HCEC 1CT (cell line): ENCODE measurements around the gene HEPHL1.

Experiments used
- DNase-seq: peaks from one replicate; pipeline ENCODE4 v3.0.0-alpha.2; 2017

HEPHL1 gene

DNA sequence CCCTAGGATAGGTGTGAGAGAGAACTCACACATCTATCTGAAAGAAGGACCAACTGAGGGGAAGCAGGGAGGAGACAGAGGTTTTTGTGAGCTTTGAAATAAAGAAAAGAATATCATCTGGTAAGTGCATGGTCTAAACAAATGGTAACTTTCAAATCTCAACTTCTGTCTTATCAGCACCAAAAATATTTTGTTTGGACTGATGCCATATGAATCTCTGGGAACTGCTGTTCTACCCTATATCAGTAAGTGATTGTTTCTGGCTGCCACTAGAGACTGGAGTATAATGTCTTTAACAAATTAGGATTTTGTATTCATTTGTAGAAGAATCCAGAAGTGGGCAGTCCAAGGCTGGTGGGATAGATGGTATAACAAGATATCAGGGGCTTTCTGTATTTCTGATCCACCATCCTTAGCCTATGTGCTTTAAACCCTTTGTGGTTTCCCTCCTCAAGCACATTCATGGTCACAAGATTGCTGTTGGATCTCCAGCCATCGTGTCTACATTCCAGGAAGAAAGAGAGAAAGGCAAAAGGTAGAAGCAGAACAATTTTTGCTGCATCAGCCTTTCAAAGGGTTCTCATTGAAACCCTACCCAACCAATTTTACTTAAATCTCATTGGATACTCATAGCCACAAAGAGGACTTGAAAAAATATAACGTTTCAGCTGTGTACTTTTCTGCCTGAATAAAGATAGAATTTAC, 4.7 kb downstream of the HEPHL1 start:
- no peak for DNase-seq

DNA sequence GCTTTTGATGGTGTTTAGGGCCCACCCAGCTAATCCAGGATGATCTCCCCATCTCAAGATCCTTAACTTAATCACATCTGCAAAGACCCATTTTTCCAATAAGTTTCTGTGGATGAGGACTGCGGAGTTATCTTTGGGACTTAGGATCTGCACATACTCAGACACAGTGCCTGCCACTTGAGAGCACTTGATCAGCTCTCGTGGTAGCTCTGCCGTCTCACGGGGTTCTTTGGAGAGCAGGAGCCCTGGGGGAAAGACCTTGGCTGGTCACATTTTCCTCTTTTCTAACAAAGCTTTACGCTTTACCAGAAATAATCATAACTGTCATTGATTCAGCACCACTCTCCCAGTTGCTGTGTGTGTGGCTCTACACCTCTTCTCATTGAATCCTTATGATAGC, 6.1 kb downstream of the HEPHL1 start:
- no peak for DNase-seq

DNA sequence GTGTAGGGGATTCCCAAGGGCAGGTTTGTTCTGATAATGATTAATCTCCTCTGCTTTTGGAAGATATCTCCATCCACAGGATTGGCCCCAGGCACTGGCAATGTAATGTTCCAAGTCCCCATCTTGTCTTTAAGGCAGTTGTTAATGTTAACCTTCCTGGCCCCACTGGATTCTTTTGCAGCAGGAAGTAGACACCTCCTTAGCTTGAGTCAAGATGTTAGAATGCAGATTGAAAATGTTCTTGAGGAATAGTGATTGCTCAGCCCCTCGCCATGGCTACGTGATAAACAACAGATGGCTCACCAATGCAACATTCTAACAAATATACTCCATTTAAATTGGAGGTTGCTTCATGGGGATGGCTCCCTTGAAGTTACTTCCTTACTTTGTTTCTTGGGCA, 7.3 kb downstream of the HEPHL1 start:
- DNase-seq: peak; percentile 69

DNA sequence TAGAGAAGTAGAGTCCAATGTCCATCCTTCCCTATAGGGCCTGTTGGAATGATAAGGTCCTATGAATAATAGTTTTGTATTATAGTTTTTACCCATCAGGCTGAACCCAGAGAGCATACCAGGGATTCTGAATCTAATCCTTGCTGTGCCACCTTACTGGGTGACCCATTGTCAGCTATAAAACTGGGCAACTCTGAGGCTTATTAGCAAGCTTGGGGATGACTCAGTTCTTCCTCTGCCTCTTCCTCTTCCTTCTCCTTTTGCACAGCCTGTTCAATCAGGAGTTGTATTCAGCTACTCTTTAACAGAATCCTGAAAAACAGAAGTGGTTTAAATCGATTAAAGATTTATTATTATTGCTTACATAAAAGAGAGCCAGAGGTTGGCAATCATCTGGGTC, 8.9 kb downstream of the HEPHL1 start:
- no peak for DNase-seq

DNA sequence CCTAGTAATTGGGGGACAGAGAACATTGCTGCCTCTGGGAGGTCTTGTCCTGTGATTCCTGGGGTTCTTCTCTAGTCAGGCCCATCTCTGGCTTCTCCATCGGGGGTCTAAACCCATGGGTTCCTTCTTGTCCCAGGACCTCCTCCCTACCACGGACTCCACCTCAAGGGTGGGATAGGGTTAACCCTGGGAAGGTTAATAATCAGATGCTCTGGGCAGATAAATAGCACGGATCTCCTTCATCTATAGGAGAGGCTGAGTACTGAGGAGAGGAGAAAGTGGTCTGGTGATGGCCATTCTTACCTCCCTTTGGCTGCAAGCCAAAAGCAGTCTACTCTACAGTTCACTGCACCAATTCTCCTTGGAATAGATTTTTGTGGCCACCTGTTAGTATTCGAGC, 10.5 kb downstream of the HEPHL1 start:
- DNase-seq: no peak

DNA sequence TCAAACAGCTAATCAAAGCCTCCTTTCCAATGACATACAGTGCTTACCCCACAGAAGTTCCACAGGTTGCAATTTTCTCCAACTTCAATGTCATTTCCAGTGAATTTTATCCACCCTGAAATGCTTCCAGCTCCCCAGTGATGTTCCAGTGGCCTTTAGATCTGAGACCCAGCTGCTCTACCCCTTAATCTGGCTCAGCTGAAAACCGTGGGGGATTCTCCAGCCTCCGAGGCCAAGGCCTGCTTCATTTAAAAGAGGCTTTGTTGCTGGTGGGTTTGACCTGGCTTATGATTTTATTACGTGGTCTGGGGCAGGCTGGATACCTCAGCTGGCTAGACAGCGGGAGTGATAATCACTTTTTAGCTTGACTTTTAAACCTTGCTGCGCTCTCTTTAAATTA, 10.9 kb downstream of the HEPHL1 start:
- no peak for DNase-seq

DNA sequence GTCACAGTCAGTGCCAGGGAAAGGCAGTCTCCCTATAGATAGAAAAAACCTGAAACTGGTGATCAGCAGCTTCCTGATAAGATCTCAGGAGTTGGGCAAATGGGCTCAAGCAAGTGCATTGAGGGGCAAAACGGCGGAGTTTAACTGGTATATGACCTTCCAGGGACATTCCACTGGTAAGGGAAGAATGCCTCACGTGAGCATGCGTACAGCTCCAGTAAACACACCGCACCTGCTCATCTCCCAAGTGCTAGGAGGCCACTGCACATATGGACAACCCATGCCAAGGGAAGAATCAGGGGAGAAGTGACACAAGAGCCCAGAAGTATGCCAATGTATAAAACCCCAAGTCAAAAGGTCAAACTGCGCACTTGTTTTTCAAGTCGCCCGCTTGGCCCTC, 11.6 kb downstream of the HEPHL1 start:
- DNase-seq: no peak

DNA sequence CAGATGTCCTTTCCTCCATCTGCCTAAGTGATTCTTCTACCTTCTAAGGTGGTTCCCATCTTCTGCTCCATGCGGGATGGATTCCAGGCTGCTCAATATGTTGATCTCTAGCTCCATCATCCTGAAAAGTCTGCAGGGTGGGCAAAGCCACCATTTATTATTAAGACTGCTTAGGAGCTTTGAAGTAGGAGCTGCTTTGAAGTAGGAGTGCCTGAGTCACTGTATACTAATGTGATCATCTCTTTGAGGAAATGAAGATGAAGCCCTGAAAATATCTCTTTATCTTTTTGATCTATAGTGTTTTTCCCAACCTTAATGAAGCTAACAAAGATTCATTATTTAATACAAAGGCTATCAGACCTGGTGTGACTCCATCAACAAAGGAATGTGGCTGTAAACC, 13.1 kb downstream of the HEPHL1 start:
- no peak for DNase-seq

DNA sequence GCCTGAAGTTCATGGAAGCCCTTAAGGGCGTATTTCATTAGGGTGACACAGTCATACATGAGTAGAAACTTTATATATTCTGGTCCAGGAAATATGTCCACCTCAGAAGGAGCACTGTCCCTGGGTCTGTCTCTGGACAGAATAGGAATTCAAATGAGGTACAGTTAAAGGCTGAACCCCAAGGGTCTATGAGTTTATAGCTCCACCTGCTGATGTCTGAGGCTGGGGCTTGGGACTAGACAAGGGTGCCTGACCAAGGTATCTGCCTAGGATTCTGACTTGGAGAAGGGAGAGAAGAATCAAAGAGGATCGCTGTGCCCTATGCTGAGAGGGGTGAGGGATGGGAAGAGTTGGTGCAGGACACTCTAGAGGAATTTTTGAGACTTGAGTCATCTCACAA, 14.9 kb downstream of the HEPHL1 start:
- no peak for DNase-seq

DNA sequence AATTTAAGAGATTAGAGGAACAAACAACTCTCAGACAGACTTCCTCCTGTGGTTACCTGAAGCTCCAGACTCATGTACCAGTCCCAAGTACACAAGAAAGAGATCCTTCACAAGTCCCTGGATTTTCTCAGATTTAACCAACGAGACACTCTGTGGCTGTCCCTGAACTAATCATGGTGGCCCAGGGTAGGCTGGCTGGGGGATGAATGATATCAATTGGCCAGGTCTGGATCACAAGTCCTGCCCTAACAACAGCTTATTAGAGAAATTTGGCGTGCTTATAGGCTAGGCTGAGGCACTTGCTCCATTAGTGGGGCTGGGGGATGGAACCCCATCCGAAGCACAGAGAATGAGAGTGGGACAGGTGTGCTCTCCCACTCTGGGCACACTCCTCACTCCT, 22.1 kb downstream of the HEPHL1 start:
- DNase-seq: no peak

DNA sequence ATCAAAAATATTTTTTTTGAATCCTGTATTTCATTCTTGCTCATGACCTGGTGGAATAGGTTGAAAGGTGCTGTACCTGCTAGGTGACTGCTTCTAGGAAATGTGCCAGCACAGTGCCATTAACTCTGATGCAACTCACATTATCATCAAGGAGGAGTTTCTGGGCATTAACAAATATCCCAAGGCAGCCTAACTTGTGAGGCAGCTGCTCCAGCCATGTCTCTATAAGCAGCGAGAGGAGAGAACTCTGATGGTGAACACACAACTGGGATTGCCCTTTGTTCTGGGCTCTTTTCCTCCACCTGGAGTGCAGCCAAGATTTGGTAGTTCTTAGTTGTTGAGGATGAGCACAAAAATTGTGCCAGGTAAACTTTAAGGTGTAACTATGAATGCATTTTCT, 25.6 kb downstream of the HEPHL1 start:
- DNase-seq: no peak

DNA sequence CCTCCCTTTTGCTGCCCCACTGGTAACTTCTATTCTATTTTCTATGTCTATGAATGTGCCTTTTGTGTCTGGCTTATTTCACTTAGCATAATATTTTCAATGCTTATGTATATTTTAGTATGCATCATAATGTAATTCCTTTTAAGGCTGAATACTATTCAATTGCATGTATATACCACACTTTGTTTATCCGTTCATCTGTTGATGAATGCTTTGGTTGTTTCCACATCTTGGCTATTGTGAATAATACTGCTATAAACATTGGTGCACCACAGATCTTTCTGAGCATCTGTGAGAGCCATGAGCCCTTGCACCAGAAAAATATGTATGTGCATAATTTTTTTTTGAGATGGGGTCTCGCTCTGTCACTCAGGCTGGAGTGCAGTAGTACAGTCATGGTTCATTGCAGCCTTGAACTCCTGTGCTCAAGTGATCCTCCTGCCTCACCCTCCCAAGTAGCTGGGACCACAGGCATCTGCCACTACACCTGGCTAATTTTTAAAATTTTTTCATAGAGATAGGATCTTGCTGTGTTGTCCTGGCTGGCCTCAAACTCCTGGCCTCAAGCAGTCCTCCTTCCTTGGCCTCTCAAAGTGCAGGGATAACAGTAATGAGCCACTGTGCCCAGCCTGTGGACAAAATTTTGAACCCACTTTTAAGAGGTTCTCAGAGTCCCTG, 27.0 kb downstream of the HEPHL1 start:
- no peak for DNase-seq

DNA sequence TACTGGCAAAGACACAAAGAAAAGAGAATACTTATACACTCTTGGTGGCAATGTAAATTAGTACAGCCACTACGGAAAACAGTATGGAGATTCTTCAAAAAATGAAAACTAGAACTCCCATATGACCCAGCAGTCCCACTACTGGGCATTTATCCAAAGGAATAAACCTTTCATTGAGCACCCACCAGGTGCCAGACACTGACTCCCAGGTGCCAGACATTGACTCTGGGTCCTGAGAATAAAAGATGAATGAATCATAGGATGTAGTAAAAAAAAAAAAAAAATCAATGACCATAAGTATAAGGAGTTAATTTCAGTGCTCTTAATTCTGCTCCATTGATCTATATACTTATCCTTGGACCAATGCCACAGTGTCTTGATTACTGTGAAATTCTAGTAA, 28.2 kb downstream of the HEPHL1 start:
- DNase-seq: no peak

DNA sequence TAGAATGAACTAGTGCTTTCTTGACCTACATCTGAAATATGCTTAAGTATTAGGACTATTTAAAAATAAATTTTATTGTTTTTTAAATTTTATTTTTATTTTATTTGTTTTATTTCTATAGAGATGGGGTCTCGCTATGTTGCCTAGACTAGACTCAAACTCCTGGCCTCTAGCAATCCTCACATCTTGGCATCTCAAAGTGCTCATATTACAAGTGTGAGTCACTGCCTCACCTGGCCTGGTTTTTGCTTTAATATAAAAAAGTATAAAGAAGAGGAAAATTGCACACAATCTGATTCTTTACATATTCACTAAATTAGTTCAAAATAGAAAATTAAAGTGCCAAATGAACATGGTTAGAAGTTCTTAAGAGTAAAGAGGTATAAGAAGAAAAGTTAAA, 37.5 kb downstream of the HEPHL1 start:
- no peak for DNase-seq

DNA sequence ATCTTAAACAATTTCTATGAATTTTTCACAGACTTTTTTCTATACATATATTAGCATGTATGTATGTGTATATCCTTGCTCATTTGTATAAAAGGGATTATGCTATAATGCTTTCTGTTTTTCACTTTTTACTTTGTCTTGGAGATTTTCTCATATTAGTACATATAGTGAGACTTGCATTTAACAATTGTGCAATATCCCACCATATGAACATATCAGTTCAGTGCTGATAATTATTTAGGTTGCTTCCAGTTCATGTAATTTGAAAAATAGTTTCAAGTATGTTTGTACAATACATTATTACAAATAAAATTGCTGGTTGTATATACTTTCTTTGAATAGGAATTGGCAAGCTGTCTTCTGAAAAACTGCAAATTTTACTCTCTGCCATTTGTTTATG, 37.9 kb downstream of the HEPHL1 start:
- DNase-seq: no peak

DNA sequence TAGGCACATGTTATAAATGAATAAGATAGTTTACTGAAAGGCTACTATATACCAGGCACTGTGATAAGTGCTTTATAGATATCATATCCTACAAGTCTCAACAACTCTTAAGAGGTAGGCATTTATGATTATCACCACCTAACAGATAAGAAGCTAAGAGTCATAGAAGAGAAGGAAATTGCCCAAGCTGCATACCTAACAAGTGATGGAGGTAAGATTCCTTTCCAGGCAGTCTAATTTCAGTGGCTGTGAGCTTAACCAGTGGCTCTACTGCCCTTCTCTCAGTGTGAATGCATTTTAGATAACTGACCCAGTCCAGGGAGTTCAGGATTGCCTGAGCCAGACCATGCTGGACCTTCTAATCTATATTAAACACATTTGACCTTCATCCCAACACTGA, 39.2 kb downstream of the HEPHL1 start:
- DNase-seq: no peak

DNA sequence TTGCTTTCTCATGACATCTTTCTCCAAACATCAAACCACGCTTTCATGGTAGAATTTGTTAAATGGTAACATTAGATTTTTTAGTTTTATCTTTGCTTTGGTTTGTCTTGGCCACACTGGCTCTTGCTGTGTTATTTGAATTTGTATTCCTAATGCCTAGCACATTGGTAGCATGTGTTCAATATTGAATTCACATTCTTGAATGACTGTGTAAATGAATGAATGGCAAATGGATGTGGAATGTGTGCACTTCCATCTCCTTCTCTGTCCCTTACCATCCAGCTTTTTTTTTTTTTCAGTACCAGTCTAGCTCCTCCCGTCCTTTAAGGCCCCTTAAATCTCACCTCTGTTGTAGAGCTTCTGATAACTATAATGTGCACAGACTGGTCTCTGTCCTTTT, 41.2 kb downstream of the HEPHL1 start:
- DNase-seq: no peak

DNA sequence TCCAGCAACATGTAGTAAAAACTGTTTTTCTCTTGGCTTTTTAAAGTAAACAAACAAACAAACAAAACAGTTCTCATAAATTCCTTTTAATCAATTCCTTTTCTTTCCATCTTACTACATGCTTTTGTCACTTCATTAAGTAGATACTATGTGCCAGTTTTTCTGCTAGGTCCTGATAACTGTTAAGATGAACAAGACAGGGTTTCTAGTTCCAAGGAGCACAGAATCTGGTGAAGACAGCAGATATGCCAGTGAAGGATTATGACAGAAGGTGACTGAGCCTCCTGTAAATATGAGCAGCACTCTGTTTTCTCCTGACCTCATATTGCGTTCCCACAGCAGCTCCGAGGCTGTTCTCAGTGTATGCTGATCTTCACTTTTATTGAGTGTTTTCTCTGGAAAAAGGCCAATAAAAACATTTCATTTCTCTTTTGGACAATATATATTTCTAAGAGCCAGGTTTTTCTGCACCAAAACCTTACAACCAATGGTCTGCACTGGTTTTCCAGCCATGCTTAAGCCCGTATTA, 45.8 kb downstream of the HEPHL1 start:
- DNase-seq: no peak

DNA sequence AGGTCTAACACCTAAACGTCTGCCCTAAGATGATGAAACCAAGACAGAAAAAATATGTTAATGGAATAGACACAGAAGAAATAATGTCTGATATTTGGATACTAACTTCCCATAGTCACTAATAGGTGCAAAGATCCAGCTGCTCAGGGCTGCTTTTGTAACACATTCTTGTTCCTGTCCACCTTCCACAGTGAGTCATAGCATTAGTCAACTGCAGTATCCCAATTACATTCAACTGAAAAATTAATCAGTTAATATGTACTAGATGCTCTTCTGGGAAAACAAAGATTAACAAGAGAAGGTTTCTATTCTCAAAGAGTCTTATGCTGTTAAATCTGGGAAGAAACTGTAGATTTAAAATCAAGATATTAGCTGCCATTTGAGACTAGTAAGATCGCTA, 47.6 kb downstream of the HEPHL1 start:
- DNase-seq: no peak

DNA sequence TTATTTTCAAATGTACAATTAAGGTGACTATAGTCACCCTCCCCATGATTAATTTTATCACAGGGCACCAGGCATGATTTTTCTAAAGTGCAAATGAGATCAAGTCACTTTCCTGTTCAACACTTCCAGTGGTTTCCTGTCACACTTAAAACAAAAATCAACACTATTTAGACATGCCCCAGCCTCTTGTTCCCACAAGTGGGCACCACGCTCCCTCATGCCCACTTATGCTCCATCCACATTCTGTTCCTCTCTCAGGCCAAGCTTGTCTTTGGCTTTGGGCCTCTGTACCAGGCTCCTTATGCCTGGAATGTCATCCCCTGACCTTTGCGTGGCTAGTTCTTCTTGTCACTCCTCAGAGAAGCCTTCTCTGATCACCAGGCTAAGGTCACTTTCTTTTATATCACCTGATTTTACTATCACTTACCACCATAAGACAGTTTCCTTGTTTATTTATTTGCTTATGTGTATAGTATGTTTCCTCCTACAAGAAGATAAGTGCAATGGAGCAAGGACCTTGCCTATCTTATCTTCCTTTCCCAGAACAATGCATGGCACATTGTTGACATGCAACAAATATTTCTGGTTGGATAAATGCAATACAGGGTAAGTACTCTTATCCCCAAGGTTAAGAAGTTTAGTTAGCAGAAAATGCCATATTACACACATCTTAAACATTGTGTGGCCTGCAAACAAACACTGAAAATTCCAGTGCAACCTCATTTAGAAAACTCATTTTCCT, 56.6 kb downstream of the HEPHL1 start:
- no peak for DNase-seq

DNA sequence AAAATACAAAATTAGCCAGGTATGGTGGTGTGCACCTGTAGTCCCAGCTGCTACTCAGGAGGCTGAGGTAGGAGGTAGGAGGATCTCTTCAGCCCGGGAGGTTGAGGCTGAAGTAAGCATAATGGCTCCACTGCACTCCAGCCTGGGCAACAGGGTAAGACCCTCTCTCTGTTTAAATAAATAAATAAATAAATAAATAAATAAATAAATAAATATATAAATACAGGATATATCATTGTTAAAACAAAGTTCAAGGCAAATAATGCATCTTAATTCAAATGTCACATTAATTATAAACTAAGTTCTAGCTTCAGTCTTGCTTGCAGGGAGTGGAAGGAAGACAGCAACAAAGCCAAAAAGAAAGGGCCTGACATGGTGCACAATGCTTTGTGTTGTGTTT, 63.0 kb downstream of the HEPHL1 start:
- DNase-seq: no peak

DNA sequence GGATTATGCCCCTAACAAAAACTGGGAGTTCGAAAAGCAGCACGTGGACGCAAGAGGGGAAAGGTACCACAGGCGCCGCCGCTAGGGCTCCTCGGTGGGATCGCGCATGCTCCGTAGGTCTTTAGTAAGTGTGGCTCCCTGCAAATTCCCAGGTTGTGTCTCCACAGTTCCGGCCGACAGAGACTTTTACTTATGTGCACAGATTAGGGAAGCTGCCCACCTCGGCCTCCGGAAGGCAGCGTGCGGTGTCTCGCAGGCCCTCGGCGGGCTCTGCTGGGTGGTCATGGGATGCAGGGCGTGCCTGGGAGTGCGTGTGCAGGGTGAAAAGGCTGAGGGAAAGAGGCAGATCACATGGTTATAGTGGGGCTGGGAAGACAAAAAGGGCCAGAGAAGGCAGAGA, 67.8 kb downstream of the HEPHL1 start:
- DNase-seq: no peak

DNA sequence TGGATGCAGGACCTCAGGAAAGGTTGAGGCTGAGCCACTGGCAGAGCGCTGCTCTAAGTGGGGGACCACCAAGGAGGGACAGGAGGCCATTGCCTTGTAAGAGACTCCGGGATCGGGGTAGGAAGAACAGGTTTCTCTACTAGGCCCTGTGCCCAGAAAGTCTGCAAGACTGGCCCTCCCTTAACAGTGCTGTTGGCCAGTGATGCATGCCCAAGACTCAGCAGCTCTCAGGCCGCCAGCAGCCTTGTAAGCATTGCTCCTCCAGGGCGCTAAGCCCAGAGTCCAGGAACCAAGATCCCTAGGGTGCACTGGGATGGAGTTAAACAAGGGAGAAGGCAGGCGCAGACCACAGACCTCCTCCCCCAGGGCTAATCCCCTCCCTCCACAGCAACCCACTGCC, 68.2 kb downstream of the HEPHL1 start:
- DNase-seq: no peak

DNA sequence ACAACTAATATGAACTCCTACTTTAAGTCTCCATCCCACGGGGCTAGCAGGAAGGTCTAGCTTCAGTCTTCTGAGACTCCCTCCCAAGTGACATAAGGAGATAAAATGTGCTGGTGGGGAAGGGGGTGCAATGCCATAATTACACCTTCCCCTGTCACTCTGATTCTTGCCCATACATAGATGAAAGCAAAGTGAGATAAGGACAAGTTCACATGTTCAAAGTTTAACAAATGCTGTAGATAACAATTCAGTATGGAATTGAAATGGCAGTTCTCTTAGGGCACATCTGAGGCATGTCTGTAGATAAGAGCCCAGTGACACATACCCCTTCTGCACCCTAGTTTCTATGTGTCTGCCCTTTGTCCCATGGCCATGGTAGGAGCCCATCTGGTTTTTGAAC, 69.2 kb downstream of the HEPHL1 start:
- no peak for DNase-seq
